HG02678 (cell line): ENCODE data around the gene MCM10.

Experiments used
- ATAC-seq: cut with Tn5 transposase; IDR thresholded peaks from one replicate; pipeline ENCODE4 v1.9.1; 2021; ENCODE audit warnings: mild to moderate bottlenecking, moderate library complexity; ENCODE audit not compliant: unreplicated experiment

The MCM10 gene

DNA sequence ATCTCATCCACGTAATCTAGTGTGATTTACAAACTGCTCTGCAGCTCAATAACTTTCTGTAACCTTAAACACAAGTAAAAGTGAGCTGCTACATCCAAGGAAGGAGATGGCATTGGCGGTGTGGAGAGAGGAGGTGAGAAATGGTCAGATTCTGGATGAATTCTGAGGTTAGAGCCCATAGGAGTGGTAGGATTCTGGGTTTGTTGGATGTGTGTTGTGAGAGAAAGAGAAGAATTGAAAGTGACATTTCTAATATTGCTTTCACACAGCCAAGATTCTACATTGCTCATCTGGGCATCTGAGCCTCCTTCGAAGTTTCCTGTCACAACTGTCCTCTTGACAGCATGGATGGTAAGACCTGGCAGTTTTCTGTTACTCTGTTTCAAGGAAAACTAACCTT, 2.5 kb downstream of the MCM10 start:
- ATAC-seq: no peak

DNA sequence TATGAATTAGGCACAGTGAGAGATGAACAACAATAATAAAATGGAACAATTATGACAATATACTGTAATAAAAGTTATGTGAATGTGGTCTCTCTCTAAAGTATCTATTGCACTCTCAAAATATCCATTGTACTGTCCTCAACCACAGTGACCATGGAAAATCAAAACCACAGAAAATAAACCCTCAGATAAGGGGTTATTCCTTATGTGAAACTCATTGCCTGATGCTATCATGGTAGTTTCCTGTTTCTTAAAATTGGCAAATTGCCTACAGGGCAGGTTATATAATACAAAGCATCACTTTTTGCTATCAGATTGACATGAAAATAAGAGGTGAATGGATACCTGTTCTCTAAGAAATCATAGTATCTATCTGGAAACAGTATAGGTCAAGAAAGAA, 3.8 kb downstream of the MCM10 start:
- no peak for ATAC-seq

DNA sequence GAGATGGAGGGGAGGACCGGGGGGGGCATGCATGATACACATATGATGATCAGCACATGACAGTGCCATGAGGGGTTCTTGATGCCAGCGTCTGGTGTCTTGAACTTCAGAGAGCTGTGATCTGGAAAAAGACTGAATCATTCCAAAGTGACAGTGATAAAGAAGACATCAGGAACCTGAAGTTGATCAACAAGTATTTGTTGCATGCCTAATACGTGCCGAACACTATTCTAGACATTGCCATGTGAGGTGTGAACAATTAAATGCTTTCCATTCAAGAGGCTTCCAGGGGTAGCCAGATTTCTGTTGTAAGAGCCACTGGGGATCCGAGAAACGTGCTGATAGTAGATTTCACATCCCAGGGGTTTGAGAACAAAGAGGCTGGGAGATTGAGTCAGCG, 6.2 kb downstream of the MCM10 start:
- ATAC-seq: no peak

DNA sequence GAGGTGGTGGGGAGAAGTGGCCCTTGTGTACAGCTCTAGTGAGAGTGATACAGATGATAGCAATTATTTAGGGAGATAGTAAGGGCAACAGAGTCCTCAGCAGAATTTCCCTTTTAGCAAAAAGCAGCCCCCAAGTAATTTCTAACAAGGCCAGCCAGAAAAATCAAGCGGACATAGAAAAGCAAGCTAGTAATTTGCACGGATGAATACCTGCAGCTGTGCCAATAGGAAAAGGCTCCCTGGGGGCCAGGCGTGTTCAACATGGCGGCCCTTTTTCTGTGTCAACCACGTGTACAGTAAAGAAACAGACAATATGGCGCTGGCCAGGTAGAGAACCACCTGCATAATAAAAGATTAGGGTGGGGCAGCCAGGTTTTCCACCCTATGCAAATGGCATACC, 7.4 kb downstream of the MCM10 start:
- ATAC-seq: no peak

DNA sequence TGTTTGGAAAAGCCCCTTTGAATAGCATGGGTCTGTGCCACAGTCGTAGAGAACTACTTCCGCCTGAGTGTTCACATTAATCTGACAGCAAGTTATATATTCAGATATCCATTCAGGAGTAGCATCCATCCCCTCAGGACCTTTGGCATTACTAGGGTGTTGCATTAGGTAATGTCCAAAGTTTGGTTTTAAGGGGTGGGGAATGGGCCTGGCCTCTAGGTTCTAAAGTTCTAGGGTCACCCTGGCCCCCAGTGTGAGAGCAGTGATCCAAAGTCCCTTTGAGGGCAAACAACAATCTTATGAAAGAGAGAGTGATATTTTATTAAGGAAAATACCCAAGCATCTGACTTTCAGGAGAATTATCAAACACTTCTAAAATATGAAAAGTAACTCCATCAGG, 12.3 kb downstream of the MCM10 start:
- no peak for ATAC-seq

DNA sequence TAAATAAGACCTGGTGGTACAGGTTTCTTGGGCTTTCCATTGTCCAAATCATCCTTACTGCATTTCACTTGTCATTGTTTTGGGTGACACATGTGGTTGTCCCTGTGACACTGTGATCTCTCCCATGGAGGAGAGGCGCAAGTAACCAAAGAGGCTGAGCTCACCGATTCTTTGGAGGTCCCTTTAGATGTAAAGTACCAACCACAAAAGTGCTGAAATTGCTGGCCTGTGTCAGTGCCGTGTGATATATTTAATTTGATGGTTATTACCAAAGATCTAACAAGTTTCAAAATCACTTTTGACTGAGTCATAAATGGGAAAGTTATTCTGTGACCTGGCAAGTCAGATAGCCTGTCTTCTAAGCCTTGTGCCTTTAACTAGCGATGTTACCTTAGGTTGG, 19.4 kb downstream of the MCM10 start:
- ATAC-seq: no peak

DNA sequence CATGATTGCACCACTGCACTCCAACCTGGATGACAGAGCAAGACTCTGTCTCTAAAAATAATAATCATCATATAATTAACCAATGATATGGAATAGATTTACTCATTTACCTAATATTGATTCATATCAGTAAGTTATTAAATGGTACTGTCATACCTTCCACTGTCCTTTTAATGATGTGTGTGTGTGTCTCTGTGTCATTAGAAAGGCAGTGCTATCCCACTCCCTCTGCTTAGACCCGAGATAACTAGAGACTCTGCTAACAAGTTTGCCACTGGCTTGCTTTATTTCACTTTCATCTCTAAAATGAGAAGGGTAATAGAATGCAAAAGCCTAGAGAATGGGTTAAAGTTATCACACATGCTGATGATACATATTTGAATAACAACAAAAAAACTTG, 21.1 kb downstream of the MCM10 start:
- ATAC-seq: no peak

DNA sequence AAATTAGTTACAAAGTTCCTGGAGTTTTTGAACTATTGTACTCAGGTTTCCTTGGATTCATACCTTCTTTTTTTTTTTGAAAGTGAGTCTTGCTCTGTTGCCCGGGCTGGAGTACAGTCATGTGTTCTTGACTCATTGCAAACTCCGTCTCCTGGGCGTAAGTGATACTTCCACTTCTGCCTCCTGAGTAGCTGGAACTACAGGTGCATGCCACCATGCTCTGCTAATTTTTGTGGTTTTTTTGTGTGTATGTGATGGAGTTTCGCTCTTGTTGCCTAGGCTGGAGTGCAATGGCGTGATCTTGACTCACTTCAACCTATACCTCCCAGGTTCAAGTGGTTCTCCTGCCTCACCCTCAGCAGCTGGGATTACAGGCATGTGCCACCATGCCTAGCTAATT, 22.3 kb downstream of the MCM10 start:
- peak; percentile 63 for ATAC-seq

DNA sequence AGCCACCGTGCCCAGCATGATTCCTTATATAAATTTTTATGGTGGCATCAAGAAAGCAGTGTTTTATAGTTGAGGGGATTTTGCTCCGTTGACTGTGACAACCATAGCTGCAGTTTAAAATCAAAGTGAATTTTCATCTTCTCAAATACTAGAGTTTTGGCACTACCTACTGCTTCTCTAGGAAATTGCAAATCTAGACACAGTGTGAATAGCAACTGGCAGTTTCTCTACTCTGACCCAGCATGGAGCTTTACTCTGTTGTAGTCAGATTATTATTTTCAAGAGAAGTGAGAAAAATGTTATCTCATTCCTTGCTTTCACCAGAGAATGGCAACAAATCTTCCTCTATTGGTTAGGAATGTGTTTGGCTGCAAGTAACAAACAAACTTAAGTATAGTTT, 22.9 kb downstream of the MCM10 start:
- ATAC-seq: no peak

DNA sequence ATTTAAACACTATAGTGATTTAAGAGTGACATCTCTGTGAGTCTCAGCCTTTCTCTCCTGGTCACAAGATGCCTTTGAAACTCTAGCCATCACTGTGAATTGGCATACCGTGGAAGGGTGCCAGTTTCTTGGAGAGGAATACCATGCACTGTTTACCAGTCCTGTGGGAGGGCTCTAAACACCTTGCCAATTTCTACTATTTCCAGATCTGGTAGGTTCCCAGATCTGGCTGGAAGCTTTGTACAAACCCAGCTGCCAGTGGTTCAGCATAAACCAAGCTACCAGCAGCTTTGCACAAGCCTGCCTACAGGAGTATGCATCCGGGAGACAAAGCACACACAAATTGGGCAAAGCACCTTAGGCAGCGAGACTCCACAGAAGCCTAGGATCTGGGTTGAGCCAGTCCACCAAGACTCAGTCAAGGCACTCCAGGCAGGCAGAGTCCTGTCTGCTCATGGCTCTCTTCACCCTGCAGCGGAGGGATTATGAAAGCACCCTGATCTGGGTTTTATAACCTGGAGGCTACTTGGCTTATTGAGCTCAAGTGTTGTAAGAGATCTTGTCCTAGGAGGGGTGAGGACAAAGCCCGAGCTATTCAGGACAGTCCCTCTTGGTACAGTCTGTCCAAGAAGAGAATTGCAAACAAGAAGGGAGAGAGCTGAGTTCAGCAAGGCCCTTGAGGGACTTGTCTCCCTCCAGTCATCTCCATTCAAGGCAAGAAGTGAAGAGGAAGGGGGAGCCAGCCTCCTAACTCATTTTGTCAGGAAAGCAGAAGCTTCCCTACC, 23.6 kb downstream of the MCM10 start:
- no peak for ATAC-seq

DNA sequence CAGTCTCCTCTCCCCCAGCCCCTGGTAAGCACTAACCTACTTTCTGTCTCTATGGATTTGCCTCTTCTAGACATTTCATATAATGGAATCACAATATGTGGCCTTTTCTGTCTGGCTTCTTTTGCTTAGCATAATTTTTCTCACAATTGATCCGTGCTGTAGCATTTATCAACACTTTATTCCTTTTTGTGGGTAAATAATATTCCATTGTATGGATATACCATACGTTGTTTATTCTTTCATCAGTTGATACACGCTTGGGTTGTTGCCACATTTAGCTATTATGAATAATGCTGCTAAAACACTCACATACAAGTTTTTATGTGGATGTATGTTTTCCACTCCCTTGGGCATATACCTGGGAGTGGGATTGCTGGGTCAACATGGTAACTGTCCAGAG, 25.8 kb downstream of the MCM10 start:
- no peak for ATAC-seq

DNA sequence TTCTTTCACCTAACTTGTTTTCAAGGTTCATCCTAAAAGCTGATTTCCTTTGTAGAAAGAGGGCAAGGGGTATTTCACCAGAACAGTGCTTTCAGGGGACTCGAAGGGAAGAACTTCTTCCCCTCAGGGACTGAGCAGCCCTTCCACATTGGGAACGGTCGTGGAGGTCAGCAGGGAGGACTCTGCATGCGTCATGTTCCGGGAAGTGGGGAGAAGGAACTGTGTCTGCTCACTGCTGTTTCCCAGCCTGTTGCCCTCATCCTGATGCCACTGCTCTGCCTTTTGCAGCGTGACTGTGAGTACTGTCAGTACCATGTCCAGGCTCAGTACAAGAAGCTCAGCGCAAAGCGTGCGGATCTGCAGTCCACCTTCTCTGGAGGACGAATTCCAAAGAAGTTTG, 27.2 kb downstream of the MCM10 start:
- no peak for ATAC-seq

DNA sequence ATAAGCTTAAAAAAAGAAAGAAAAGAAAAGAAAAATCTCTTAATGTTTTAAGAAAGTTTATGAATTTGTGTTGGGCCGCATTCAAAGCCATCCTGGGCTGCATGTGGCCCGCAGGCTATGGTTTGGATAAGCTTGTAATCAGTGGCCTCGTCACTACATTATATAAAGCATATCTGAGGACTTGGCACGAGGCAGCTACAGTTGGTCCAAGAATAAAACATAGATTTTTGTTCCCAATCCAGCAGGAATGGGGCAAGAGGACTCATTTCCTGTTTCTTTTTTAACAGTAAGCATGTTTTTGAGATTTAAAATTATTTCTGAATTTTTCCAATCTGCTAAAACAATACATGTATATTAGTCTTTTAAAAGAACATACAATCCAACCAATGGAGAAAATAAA, 28.6 kb downstream of the MCM10 start:
- ATAC-seq: no peak

DNA sequence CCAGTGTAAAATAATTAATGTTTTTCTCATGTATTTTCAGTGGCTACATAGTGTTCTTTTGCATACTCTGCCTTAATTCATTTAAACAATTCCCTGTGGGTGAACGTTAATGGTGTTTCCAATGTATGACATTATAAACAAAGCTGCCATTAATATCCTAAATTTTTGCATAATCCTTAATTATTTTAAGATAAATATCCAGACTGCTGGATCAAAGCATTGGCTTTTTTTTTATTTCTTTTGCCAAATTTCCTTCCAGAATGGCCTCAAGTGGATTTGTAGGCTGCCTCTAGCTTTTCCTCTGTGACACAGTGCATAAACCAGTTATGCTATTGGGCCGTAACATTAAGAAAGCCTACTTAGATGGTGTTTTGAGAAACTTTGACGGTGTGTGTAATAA, 29.5 kb downstream of the MCM10 start:
- ATAC-seq: no peak

DNA sequence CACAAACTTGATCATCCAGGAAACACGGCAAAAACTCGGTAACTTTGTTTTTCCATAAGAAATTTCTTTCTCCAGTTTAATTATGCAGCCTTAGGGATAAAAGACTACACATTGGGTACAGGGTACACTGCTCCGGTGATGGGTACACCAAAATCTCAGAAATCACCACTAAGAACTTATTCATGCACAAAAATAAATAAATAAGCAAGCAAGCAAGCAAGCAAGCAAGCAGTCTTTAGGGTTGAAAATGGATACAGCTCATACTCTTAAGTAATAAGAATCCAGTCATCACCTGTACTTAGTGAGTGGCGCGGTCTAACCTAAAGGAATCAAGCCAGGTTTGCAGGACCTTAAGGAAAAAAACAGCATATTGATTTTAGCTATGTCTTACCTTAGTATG, 30.0 kb downstream of the MCM10 start:
- no peak for ATAC-seq

DNA sequence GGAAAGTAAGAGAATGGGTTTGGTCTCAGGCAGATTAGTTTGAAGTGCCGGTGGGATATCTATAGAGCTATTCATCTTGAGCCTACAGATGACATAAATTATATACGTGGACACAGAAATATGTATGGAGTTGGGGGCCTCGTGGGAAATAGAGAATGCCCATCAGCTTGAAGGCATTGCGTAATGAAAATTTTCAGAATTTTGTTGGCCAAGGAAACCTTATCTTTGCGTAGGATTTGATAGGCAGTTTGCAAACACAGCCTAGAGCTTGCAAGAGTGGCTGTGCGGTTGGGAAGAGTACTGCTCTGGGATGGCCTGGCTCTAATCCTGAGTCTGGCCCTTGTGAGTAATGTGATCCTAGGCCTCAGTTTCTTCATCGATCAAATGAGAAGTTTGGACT, 32.3 kb downstream of the MCM10 start:
- ATAC-seq: no peak

DNA sequence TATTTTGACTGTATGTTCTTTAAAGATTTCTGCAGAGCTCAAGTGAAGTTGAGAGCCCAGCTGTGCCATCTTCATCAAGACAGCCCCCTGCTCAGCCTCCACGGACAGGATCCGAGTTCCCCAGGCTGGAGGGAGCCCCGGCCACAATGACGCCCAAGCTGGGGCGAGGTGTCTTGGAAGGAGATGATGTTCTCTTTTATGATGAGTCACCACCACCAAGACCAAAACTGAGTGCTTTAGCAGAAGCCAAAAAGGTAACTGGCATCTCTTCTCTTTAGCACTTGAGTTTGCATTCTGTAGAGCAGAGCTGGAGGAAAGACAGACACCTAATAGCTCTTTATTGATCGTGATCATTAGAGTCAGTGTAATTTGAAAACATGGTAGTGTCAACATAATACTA, 33.7 kb downstream of the MCM10 start:
- ATAC-seq: no peak

DNA sequence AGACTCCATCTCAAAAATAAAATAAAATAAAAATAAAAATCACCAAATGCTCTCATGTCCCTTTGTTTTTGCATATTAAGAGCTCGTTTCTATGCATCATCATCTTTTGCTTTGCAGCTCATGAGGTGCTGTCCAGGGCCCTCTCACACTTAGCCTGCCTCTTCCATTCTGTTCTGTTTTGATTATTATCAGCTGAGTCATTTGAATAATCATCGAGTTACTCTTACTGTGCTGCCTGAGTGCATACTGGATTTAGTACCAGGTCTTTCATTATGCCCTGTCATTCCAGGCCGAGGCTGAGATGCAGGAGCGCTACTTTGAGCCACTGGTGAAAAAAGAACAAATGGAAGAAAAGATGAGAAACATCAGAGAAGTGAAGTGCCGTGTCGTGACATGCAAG, 39.8 kb downstream of the MCM10 start:
- no peak for ATAC-seq

DNA sequence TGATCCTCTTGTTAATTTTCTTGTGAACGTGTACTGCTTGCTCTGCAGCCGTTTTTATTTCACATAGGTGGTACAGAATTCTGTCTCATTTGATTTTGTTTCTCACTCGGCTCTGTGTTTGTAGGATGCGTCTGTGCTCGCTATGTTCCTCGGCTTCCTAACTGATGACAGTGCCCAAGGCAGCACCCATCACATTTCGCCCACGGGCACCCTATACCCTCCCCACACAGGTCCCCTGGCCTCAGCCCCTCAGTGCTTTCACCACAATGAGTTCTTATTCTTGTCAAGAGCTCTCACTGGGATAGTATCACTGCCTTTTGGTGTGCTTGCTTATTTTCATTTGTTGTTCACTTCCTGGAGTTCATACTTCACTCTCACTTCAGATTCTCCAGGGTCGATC, 44.7 kb downstream of the MCM10 start:
- ATAC-seq: no peak

DNA sequence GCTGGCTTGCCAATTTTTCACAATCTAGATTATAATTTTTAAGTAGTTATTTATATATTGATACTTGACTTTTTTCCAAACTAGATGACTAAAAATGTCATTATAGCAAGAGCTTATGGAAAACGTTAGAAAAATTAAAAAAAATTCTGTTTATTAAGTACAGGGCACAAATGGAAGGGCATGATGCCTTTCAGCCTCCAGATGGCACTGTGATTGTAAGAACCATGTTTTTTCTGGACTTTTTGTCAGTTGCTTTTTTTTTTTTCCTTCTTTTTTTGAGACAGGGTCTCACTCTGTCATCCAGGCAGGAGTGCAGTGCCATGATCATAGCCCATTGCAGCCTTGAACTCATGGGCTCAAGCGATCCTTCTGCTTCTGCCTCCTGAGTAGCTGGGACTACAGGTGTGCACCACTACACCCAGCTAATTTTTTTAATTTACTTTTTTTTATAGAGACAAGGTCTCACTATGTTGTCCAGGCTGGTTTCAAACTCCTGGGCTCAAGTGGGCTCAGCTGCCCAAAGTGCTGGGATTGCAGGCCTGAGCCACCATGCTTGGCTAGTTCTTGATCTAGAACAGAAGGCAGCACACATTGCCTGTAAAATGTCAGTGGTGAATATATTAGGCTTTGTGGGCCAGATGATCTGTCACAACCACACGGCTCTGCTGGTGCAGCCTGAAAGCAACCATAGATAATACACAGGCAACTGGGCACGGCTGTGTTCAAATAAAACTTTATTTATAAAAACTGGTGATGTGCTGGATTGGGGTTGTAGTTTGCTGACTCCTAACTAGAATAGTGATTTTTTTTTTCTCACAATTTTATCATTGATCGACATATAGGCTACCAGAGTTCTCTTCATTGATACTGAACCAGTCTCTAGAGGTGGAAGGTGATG, 45.4 kb downstream of the MCM10 start:
- ATAC-seq: no peak

DNA sequence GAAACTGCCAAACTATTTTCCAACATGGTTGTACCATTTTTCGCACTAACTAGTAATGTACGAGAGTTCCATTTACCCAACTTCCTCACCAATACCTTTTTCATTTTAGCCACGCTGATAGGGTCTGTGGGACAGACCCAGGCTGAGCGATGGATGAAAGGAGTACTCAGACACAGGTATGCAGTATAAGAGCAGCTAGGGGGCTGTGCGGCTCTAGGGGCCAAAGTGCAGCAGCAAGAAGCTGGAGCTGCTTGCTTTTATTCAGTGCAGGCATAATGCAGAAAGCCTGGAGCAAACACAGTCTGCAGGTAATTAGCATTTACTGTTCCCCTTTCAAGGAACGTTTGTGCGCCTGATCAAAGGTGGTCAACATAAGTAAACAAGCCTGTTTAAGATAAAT, 51.8 kb downstream of the MCM10 start:
- ATAC-seq: no peak

DNA sequence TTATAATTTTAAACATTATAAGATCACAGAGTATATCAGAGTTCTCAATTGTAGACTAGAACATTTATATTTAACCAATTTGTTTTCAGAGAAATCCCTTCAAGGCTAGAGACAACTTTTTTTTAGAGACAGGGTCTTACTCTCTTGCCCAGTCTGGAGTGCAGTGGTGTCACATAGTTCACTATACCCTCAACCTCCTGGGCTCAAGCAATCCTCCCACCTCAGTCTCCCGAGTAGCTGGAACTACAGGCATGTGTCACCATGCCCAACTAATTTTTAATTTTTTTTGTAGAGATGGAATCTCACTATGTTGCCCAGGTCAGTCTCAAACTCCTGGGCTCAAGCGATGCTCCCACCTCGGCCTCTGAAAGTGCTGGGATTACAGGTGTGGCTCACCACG, 57.5 kb downstream of the MCM10 start:
- no peak for ATAC-seq
